SK-N-SH treated with all-trans-retinoic acid at 6 μM for 48 hours (cell line): Measurements from ENCODE around the gene BSPRY.

ENCODE experiments used
- ARNTL ChIP-seq: fragments of 450-650 bp; formaldehyde crosslinking; IDR thresholded peaks from 2 replicates; pipeline ENCODE4 v1.5.0; 2020; ENCODE audit warnings: low read depth, mild to moderate bottlenecking, moderate library complexity, borderline replicate concordance
- BACH2 ChIP-seq: fragments of 250-450 bp; sonication (Bioruptor Pico); IDR thresholded peaks from 2 replicates; pipeline ENCODE4 v1.9.0; 2021; ENCODE audit warnings: mild to moderate bottlenecking, borderline replicate concordance
- CSRNP3 ChIP-seq: fragments of 250-450 bp; sonication (Bioruptor Pico); IDR thresholded peaks from 2 replicates; pipeline ENCODE4 v1.5.1; 2021; ENCODE audit warnings: mild to moderate bottlenecking, moderate library complexity
- PATZ1 ChIP-seq: fragments of 250-450 bp; sonication (Bioruptor Pico); IDR thresholded peaks from 2 replicates; pipeline ENCODE4 v1.8.0; 2020; ENCODE audit warnings: mild to moderate bottlenecking, moderate library complexity, borderline replicate concordance
- PPARA ChIP-seq: fragments of 250-450 bp; sonication (Bioruptor Pico); IDR thresholded peaks from 2 replicates; pipeline ENCODE4 v1.5.0; 2020; ENCODE audit warnings: mild to moderate bottlenecking, borderline replicate concordance
- RARB ChIP-seq: fragments of 250-450 bp; sonication (Bioruptor Pico); IDR thresholded peaks from 2 replicates; pipeline ENCODE4 v1.8.0; 2021; ENCODE audit warnings: mild to moderate bottlenecking, moderate library complexity
- SNAI2 ChIP-seq: fragments of 250-450 bp; sonication (Bioruptor Pico); IDR thresholded peaks from 2 replicates; pipeline ENCODE4 v1.5.0; 2020; ENCODE audit warnings: mild to moderate bottlenecking, moderate library complexity
- TOX ChIP-seq: fragments of 250-450 bp; sonication (Bioruptor Pico); IDR thresholded peaks from 2 replicates; pipeline ENCODE4 v1.8.0; 2021; ENCODE audit warnings: mild to moderate bottlenecking, moderate library complexity, borderline replicate concordance
- ZC3H10 ChIP-seq: fragments of 250-450 bp; sonication (Bioruptor Pico); IDR thresholded peaks from 2 replicates; pipeline ENCODE4 v1.5.1; 2021; ENCODE audit warnings: mild to moderate bottlenecking, moderate library complexity
- ZNF70 ChIP-seq: fragments of 450-650 bp; formaldehyde crosslinking; IDR thresholded peaks from 2 replicates; pipeline ENCODE4 v1.5.0; 2020; ENCODE audit warnings: mild to moderate bottlenecking, moderate library complexity

GRCh38 chr9:113340011-113340699, 9.2 kb upstream of the BSPRY start, which contains the start of gene WDR31:
- peak; percentile 67; the same call in 1 of the 2 replicates for TF ChIP-seq PATZ1 (CRISPR knock-in tag)
- TF ChIP-seq TOX (CRISPR knock-in tag), result no peak
- TF ChIP-seq BACH2, result no peak
- no peak for TF ChIP-seq CSRNP3 (CRISPR knock-in tag)
- TF ChIP-seq ARNTL (CRISPR knock-in tag), result 0 out of 2 replicates have a peak, but pooled peaks have one; percentile 13
- TF ChIP-seq SNAI2 (CRISPR knock-in tag), result no peak
- TF ChIP-seq RARB (CRISPR knock-in tag), result no peak
- no peak for TF ChIP-seq ZC3H10
- no peak for TF ChIP-seq PPARA
- no peak for TF ChIP-seq ZNF70
